ENCODE results near the gene SYT9. TPM values are rescaled to one million over a fixed set of nuclear protein-coding genes. Genes with fewer than 3 reads are reported as not detected.
A peak's percentile ranks its signal among the peaks of the same experiment; 100 is the strongest.

The SYT9 gene
- total RNA-seq, 1 donor from 2014 or later = 0.21 TPM

GRCh38 chr11:7353100-7353499, 101.4 kb downstream of the SYT9 start:
- peak; percentile 29 for TF ChIP-seq CTCF (IDR thresholded peaks at IDR 0.05; ENCODE audit: unreplicated experiment)
- Mint-ChIP-seq H3K9me3 (ENCODE audit: unreplicated experiment) (no peaks in the 10 kb centered on the region), H3K4me3 (ENCODE audit: unreplicated experiment) (no peak overlapping the region), H3K27ac (ENCODE audit: unreplicated experiment) (no peak overlapping the region), H3K27me3 (ENCODE audit: unreplicated experiment) (no peaks in the 10 kb centered on the region), H3K36me3 (ENCODE audit: low read depth, unreplicated experiment) (no peaks in the 10 kb centered on the region), H3K4me1 (ENCODE audit: unreplicated experiment) (peaks cover 9% of the 10 kb centered on the region)
- peak; percentile 46 for DNase-seq (ENCODE audit: low spot score)

GRCh38 chr11:7364660-7365059, 113.0 kb downstream of the SYT9 start:
- Mint-ChIP-seq H3K36me3 (ENCODE audit: low read depth, unreplicated experiment) (no peaks in the 10 kb centered on the region), H3K4me1 (ENCODE audit: unreplicated experiment) (no peaks in the 10 kb centered on the region), H3K4me3 (ENCODE audit: unreplicated experiment) (no peak overlapping the region)

GRCh38 chr11:7367803-7368202, 116.1 kb downstream of the SYT9 start:
- H3K27ac Mint-ChIP-seq (ENCODE audit: unreplicated experiment) = no peak overlapping the region
- no peaks in the 10 kb centered on the region for H3K4me1 Mint-ChIP-seq (ENCODE audit: unreplicated experiment)
- TF ChIP-seq CTCF (IDR thresholded peaks at IDR 0.05; ENCODE audit: unreplicated experiment) = no peak
- no peak for DNase-seq (ENCODE audit: low spot score)
- H3K36me3 Mint-ChIP-seq (ENCODE audit: low read depth, unreplicated experiment) = no peaks in the 10 kb centered on the region
- no peak overlapping the region for H3K4me3 Mint-ChIP-seq (ENCODE audit: unreplicated experiment)
- no peaks in the 10 kb centered on the region for H3K9me3 Mint-ChIP-seq (ENCODE audit: unreplicated experiment)
- H3K27me3 Mint-ChIP-seq (ENCODE audit: unreplicated experiment) = peaks cover 2% of the 10 kb centered on the region

More at GRCh38 chr11:7364660-7365059, 113.0 kb downstream of the SYT9 start:
- no peaks in the 10 kb centered on the region for H3K27me3 Mint-ChIP-seq (ENCODE audit: unreplicated experiment)
- H3K9me3 Mint-ChIP-seq (ENCODE audit: unreplicated experiment) = no peaks in the 10 kb centered on the region
- no peak for DNase-seq (ENCODE audit: low spot score)
- TF ChIP-seq CTCF (IDR thresholded peaks at IDR 0.05; ENCODE audit: unreplicated experiment) = no peak
- no peak overlapping the region for H3K27ac Mint-ChIP-seq (ENCODE audit: unreplicated experiment)

- Mint-ChIP-seq H3K27ac (ENCODE audit: unreplicated experiment) (no peak overlapping the region), H3K27me3 (ENCODE audit: unreplicated experiment) (no peaks in the 10 kb centered on the region), H3K4me3 (ENCODE audit: unreplicated experiment) (no peak overlapping the region), H3K36me3 (ENCODE audit: low read depth, unreplicated experiment) (no peaks in the 10 kb centered on the region), H3K9me3 (ENCODE audit: unreplicated experiment) (no peaks in the 10 kb centered on the region), H3K4me1 (ENCODE audit: unreplicated experiment) (no peaks in the 10 kb centered on the region)
- TF ChIP-seq CTCF (IDR thresholded peaks at IDR 0.05; ENCODE audit: unreplicated experiment) = no peak
- no peak for DNase-seq (ENCODE audit: low spot score)
These were observed 124.7 kb downstream of the SYT9 start for GRCh38 chr11:7376386-7376785.

GRCh38 chr11:7381937-7382336, 130.2 kb downstream of the SYT9 start:
- Mint-ChIP-seq H3K27ac (ENCODE audit: unreplicated experiment) (no peak overlapping the region), H3K36me3 (ENCODE audit: low read depth, unreplicated experiment) (no peaks in the 10 kb centered on the region), H3K4me3 (ENCODE audit: unreplicated experiment) (no peak overlapping the region), H3K27me3 (ENCODE audit: unreplicated experiment) (no peaks in the 10 kb centered on the region), H3K4me1 (ENCODE audit: unreplicated experiment) (no peaks in the 10 kb centered on the region), H3K9me3 (ENCODE audit: unreplicated experiment) (no peaks in the 10 kb centered on the region)
- DNase-seq (ENCODE audit: low spot score) = no peak
- TF ChIP-seq CTCF (IDR thresholded peaks at IDR 0.05; ENCODE audit: unreplicated experiment) = no peak
